GM12872 (cell line): ENCODE data around the gene BRD1.

Experiments used
- CTCF ChIP-seq: IDR thresholded peaks from 3 replicates; pipeline ENCODE4 v1.5.1; 2011; ENCODE audit warnings: low read depth, mild to moderate bottlenecking, low read length, moderate library complexity; ENCODE audit not compliant: insufficient read depth

The BRD1 gene

GRCh38 chr22:49763696-49764095 is 64.0 kb downstream of the BRD1 start:
- no peak for TF ChIP-seq CTCF

GRCh38 chr22:49763138-49763537 is 64.5 kb downstream of the BRD1 start:
- no peak for TF ChIP-seq CTCF

- TF ChIP-seq CTCF = no peak
These were observed 65.8 kb downstream of the BRD1 start for GRCh38 chr22:49761836-49762235.

- TF ChIP-seq CTCF = no peak
These were observed 66.8 kb downstream of the BRD1 start for GRCh38 chr22:49760630-49761571.

GRCh38 chr22:49760280-49760629 is 67.4 kb downstream of the BRD1 start:
- TF ChIP-seq CTCF = no peak

GRCh38 chr22:49756676-49757075 is 71.0 kb downstream of the BRD1 start:
- TF ChIP-seq CTCF = no peak

GRCh38 chr22:49756201-49756600 is 71.5 kb downstream of the BRD1 start:
- TF ChIP-seq CTCF = no peak
